SK-N-SH treated with all-trans-retinoic acid at 6 μM for 48 hours (cell line): ENCODE data around the gene NKX1-2.

Source experiments
- ATAC-seq: fragments of 200-7000 bp; cut with Tn5 transposase; 3 replicates; pipeline ENCODE4 v1.9.1; 2020; ENCODE audit warnings: mild to moderate bottlenecking, moderate library complexity
- ARNTL ChIP-seq: fragments of 450-650 bp; formaldehyde crosslinking; IDR thresholded peaks from 2 replicates; pipeline ENCODE4 v1.5.0; 2020; ENCODE audit warnings: low read depth, mild to moderate bottlenecking, moderate library complexity, borderline replicate concordance
- BACH2 ChIP-seq: fragments of 250-450 bp; sonication (Bioruptor Pico); IDR thresholded peaks from 2 replicates; pipeline ENCODE4 v1.9.0; 2021; ENCODE audit warnings: mild to moderate bottlenecking, borderline replicate concordance
- CSDC2 ChIP-seq: fragments of 250-450 bp; sonication (Bioruptor Pico); IDR thresholded peaks from 2 replicates; pipeline ENCODE4 v1.5.0; 2020; ENCODE audit warnings: mild to moderate bottlenecking, moderate library complexity
- CSRNP3 ChIP-seq: fragments of 250-450 bp; sonication (Bioruptor Pico); IDR thresholded peaks from 2 replicates; pipeline ENCODE4 v1.5.1; 2021; ENCODE audit warnings: mild to moderate bottlenecking, moderate library complexity
- ESRRG ChIP-seq: fragments of 250-450 bp; sonication (Bioruptor Pico); IDR thresholded peaks from 2 replicates; pipeline ENCODE4 v1.6.1; 2021; ENCODE audit warnings: mild to moderate bottlenecking
- GLIS3 ChIP-seq: fragments of 250-450 bp; sonication (Bioruptor Pico); IDR thresholded peaks from 2 replicates; pipeline ENCODE4 v1.5.0; 2020; ENCODE audit warnings: mild to moderate bottlenecking, moderate library complexity
- ISL1 ChIP-seq: fragments of 250-450 bp; sonication (Bioruptor Pico); IDR thresholded peaks from 2 replicates; pipeline ENCODE4 v2.1.2; 2022; ENCODE audit warnings: mild to moderate bottlenecking, moderate library complexity
- OSR1 ChIP-seq: fragments of 250-450 bp; sonication (Bioruptor Pico); IDR thresholded peaks from 2 replicates; pipeline ENCODE4 v1.8.0; 2022; ENCODE audit warnings: moderate library complexity, mild to moderate bottlenecking, inconsistent platforms
- PATZ1 ChIP-seq: fragments of 250-450 bp; sonication (Bioruptor Pico); IDR thresholded peaks from 2 replicates; pipeline ENCODE4 v1.8.0; 2020; ENCODE audit warnings: mild to moderate bottlenecking, moderate library complexity, borderline replicate concordance
- PPARA ChIP-seq: fragments of 250-450 bp; sonication (Bioruptor Pico); IDR thresholded peaks from 2 replicates; pipeline ENCODE4 v1.5.0; 2020; ENCODE audit warnings: mild to moderate bottlenecking, borderline replicate concordance
- RARB ChIP-seq: fragments of 250-450 bp; sonication (Bioruptor Pico); IDR thresholded peaks from 2 replicates; pipeline ENCODE4 v1.8.0; 2021; ENCODE audit warnings: mild to moderate bottlenecking, moderate library complexity
- SNAI2 ChIP-seq: fragments of 250-450 bp; sonication (Bioruptor Pico); IDR thresholded peaks from 2 replicates; pipeline ENCODE4 v1.5.0; 2020; ENCODE audit warnings: mild to moderate bottlenecking, moderate library complexity
- TCF4 ChIP-seq: fragments of 250-450 bp; sonication (Bioruptor Pico); IDR thresholded peaks from 2 replicates; pipeline ENCODE4 v1.8.0; 2021; ENCODE audit warnings: mild to moderate bottlenecking, moderate library complexity, borderline replicate concordance
- TOX ChIP-seq: fragments of 250-450 bp; sonication (Bioruptor Pico); IDR thresholded peaks from 2 replicates; pipeline ENCODE4 v1.8.0; 2021; ENCODE audit warnings: mild to moderate bottlenecking, moderate library complexity, borderline replicate concordance
- ZC3H10 ChIP-seq: fragments of 250-450 bp; sonication (Bioruptor Pico); IDR thresholded peaks from 2 replicates; pipeline ENCODE4 v1.5.1; 2021; ENCODE audit warnings: mild to moderate bottlenecking, moderate library complexity
- ZFP3 ChIP-seq: fragments of 250-450 bp; sonication (Bioruptor Pico); IDR thresholded peaks from 2 replicates; pipeline ENCODE4 v1.5.0; 2020; ENCODE audit warnings: mild to moderate bottlenecking, moderate library complexity
- ZNF565 ChIP-seq: fragments of 450-650 bp; formaldehyde crosslinking; conservative IDR thresholded peaks from 2 replicates; pipeline ENCODE4 v1.5.0; 2020; ENCODE audit warnings: low read depth, mild to moderate bottlenecking, moderate library complexity
- ZNF70 ChIP-seq: fragments of 450-650 bp; formaldehyde crosslinking; IDR thresholded peaks from 2 replicates; pipeline ENCODE4 v1.5.0; 2020; ENCODE audit warnings: mild to moderate bottlenecking, moderate library complexity
- ZNF8 ChIP-seq: fragments of 450-650 bp; formaldehyde crosslinking; IDR thresholded peaks from 2 replicates; pipeline ENCODE4 v1.5.0; 2020; ENCODE audit warnings: mild to moderate bottlenecking, moderate library complexity
- TF ChIP-seq, protein P1 (sequence below): fragments of 250-450 bp; sonication (Bioruptor Pico); IDR thresholded peaks from 2 replicates; pipeline ENCODE4 v1.5.0; 2020; ENCODE audit warnings: mild to moderate bottlenecking, moderate library complexity
- TF ChIP-seq, protein P2 (sequence below): fragments of 250-450 bp; sonication (Bioruptor Pico); IDR thresholded peaks from 2 replicates; pipeline ENCODE4 v1.8.0; 2021; ENCODE audit warnings: low read depth, mild to moderate bottlenecking, moderate library complexity, borderline replicate concordance
- TF ChIP-seq, protein P3 (sequence below): fragments of 250-450 bp; sonication (Bioruptor Pico); IDR thresholded peaks from 2 replicates; pipeline ENCODE4 v1.5.1; 2020; ENCODE audit warnings: low read depth, mild to moderate bottlenecking, moderate library complexity

NKX1-2 gene

DNA sequence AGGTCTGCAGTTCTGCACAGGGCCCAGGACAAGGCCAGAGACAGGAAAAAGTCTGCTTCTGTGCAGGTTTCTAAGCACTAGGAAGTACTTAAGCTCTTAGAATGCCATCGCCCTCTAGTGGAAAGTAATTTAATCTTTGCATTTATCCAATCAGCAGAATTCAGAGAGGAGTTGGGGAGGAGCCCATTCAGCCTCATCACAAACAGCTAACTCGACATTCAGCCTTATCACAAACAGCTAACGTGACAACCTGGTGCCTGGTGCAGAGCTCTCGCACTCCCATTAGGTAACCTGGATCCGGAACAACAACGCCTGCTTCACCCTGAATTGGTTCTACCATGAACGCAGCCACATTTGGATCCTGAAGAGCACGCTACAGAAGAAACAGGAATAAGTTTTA is 46.3 kb downstream of the NKX1-2 start:
- ATAC-seq: peak; percentile 100
- TF ChIP-seq TCF4 (CRISPR knock-in tag): no peak
- TF ChIP-seq OSR1 (CRISPR knock-in tag): no peak
- no peak for TF ChIP-seq ZNF565 (CRISPR knock-in tag)
- no peak for TF ChIP-seq BACH2
- TF ChIP-seq ZNF8 (CRISPR knock-in tag): no peak
- TF ChIP-seq SNAI2: no peak
- TF ChIP-seq CSRNP3 (CRISPR knock-in tag): no peak
- TF ChIP-seq RARB (CRISPR knock-in tag): no peak
- TF ChIP-seq ZNF70 (CRISPR knock-in tag): no peak
- TF ChIP-seq PATZ1 (CRISPR knock-in tag): no peak
- TF ChIP-seq, protein P1, sequence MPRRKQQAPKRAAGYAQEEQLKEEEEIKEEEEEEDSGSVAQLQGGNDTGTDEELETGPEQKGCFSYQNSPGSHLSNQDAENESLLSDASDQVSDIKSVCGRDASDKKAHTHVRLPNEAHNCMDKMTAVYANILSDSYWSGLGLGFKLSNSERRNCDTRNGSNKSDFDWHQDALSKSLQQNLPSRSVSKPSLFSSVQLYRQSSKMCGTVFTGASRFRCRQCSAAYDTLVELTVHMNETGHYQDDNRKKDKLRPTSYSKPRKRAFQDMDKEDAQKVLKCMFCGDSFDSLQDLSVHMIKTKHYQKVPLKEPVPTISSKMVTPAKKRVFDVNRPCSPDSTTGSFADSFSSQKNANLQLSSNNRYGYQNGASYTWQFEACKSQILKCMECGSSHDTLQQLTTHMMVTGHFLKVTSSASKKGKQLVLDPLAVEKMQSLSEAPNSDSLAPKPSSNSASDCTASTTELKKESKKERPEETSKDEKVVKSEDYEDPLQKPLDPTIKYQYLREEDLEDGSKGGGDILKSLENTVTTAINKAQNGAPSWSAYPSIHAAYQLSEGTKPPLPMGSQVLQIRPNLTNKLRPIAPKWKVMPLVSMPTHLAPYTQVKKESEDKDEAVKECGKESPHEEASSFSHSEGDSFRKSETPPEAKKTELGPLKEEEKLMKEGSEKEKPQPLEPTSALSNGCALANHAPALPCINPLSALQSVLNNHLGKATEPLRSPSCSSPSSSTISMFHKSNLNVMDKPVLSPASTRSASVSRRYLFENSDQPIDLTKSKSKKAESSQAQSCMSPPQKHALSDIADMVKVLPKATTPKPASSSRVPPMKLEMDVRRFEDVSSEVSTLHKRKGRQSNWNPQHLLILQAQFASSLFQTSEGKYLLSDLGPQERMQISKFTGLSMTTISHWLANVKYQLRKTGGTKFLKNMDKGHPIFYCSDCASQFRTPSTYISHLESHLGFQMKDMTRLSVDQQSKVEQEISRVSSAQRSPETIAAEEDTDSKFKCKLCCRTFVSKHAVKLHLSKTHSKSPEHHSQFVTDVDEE (CRISPR knock-in tag): no peak
- TF ChIP-seq, protein P2, sequence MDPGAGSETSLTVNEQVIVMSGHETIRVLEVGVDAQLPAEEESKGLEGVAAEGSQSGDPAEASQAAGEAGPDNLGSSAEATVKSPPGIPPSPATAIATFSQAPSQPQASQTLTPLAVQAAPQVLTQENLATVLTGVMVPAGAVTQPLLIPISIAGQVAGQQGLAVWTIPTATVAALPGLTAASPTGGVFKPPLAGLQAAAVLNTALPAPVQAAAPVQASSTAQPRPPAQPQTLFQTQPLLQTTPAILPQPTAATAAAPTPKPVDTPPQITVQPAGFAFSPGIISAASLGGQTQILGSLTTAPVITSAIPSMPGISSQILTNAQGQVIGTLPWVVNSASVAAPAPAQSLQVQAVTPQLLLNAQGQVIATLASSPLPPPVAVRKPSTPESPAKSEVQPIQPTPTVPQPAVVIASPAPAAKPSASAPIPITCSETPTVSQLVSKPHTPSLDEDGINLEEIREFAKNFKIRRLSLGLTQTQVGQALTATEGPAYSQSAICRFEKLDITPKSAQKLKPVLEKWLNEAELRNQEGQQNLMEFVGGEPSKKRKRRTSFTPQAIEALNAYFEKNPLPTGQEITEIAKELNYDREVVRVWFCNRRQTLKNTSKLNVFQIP (CRISPR knock-in tag): no peak
- TF ChIP-seq ARNTL (CRISPR knock-in tag): no peak
- TF ChIP-seq CSDC2 (CRISPR knock-in tag): no peak
- TF ChIP-seq ISL1 (CRISPR knock-in tag): no peak
- TF ChIP-seq, protein P3, sequence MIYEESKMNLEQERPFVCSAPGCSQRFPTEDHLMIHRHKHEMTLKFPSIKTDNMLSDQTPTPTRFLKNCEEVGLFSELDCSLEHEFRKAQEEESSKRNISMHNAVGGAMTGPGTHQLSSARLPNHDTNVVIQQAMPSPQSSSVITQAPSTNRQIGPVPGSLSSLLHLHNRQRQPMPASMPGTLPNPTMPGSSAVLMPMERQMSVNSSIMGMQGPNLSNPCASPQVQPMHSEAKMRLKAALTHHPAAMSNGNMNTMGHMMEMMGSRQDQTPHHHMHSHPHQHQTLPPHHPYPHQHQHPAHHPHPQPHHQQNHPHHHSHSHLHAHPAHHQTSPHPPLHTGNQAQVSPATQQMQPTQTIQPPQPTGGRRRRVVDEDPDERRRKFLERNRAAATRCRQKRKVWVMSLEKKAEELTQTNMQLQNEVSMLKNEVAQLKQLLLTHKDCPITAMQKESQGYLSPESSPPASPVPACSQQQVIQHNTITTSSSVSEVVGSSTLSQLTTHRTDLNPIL (CRISPR knock-in tag): no peak
- no peak for TF ChIP-seq ZFP3 (CRISPR knock-in tag)

- TF ChIP-seq, protein P2 (CRISPR knock-in tag): no peak
- TF ChIP-seq TOX (no peak), ISL1 (CRISPR knock-in tag) (no peak), BACH2 (no peak), GLIS3 (CRISPR knock-in tag) (no peak), CSRNP3 (CRISPR knock-in tag) (no peak), ESRRG (CRISPR knock-in tag) (no peak), PPARA (CRISPR knock-in tag) (no peak), ZNF70 (CRISPR knock-in tag) (no peak), OSR1 (CRISPR knock-in tag) (no peak), ZNF8 (CRISPR knock-in tag) (no peak), RARB (CRISPR knock-in tag) (no peak), TCF4 (CRISPR knock-in tag) (no peak), ZC3H10 (CRISPR knock-in tag) (no peak), ARNTL (CRISPR knock-in tag) (no peak), SNAI2 (no peak)
- TF ChIP-seq, protein P3 (CRISPR knock-in tag): no peak
- TF ChIP-seq, all 23 proteins: peak for 0
- no peak for ATAC-seq
Observed at GRCh38 chr10:124402273-124402672, 47.6 kb downstream of the NKX1-2 start.
